ENCODE results near the gene ADH4. TPM values are rescaled to one million over a fixed set of nuclear protein-coding genes. Genes with fewer than 3 reads are reported as not detected.

The ADH4 gene
- total and polyA plus RNA-seq, 10 of the 15 experiments (the other 5 are each of a cell fraction or from before 2014, with no cell fraction given), result not detected

- TF ChIP-seq RELB (IDR thresholded peaks at IDR 0.05; ENCODE audit: low read depth) (no peak), CTCF (IDR thresholded peaks at IDR 0.05 in 2 of 3, conservative IDR thresholded peaks at IDR 0.05 in 1 of 3; ENCODE audit: control insufficient read depth in 2 of 3, extremely low read depth in 1 of 3, insufficient read depth in 1 of 3, low read depth in 3 of 3, low read length in 3 of 3) (no peak), RB1 (IDR thresholded peaks at IDR 0.05; ENCODE audit: borderline replicate concordance) (no peak)
Observed at GRCh38 chr4:99076292-99076976, 67.7 kb downstream of the ADH4 start (continued).

- ChIA-PET CTCF (interaction anchor here (0.6 kb wide), 1 partner anchor 849 kb away, joined by 4 read pairs; no protein-coding TSS in a partner anchor), RAD21 (ENCODE audit: unreplicated experiment) (no interaction called here), SMC1A (ENCODE audit: uncharacterized antibody, unreplicated experiment) (interaction anchor here (0.7 kb wide), 1 partner anchor 196 kb away, joined by 3 read pairs; no protein-coding TSS in a partner anchor), POLR2A (interaction anchor here (0.5 to 1.1 kb wide), 3 partner anchors 13 to 885 kb away, joined by 3 to 4 read pairs (median 4); partner anchors contain the start of gene ADH5)
- no peaks in the 10 kb centered on the region for H3K9me3 ChIP-seq (replicated peaks; ENCODE audit: control insufficient read depth, insufficient read depth, low read length)
- FAIRE-seq (no peak), DNase-seq (ENCODE audit: low read depth, low spot score) (no peak), ATAC-seq (no peak)
- intact Hi-C loops (cut with micrococcal nuclease; ENCODE audit: unreplicated experiment) (no loop called here), in situ Hi-C loops (cut with MboI) (loop anchor here (25.0 kb wide), 1 partner anchor 862 kb away; the partner anchor contains the start of gene DNAJB14)
- H3K4me1 ChIP-seq (ENCODE audit: control insufficient read depth, insufficient read depth, low read length), result no peaks in the 10 kb centered on the region
- BruUV-seq (replicated peaks), result no TSS peak
- H3K27me3 ChIP-seq (replicated peaks in 1 of 2; ENCODE audit: control insufficient read depth in 2 of 2, insufficient read depth in 2 of 2, low read length in 1 of 2), result no peaks in the 10 kb centered on the region
- 95% methylated on average over 7 of the region's 7 CpGs for WGBS (ENCODE audit: insufficient coverage, insufficient replicate concordance, low lambda C conversion rate, missing lambda C conversion rate)
- no peak overlapping the region for H3K9ac ChIP-seq (ENCODE audit: control insufficient read depth, insufficient read depth, low read length)
- no peak overlapping the region for H3K4me3 ChIP-seq
- H4K20me1 ChIP-seq (ENCODE audit: control insufficient read depth, insufficient read depth), result no peaks in the 10 kb centered on the region
- H3K27ac ChIP-seq (ENCODE audit: control insufficient read depth, insufficient read depth), result no peak overlapping the region
- no peaks in the 10 kb centered on the region for H3K79me2 ChIP-seq (ENCODE audit: control insufficient read depth, insufficient read depth, low read length)
- no peak overlapping the region for H3K4me2 ChIP-seq (ENCODE audit: control insufficient read depth, insufficient read depth)
- no peak overlapping the region for H2AFZ ChIP-seq (ENCODE audit: control insufficient read depth, low read depth, low read length)
- peaks cover 0 to 26% of the 10 kb centered on the region in 2 experiments; a peak in 2 of 4 replicates for H3K36me3 ChIP-seq (ENCODE audit: control insufficient read depth in 2 of 2, insufficient read depth in 2 of 2, low read length in 1 of 2)
- no peak for TF ChIP-seq TARDBP (IDR thresholded peaks at IDR 0.05; ENCODE audit: borderline replicate concordance)
- TF ChIP-seq ATF3 (IDR thresholded peaks at IDR 0.05; ENCODE audit: borderline replicate concordance, extremely low read depth, low read depth, low read length), result no peak
- TF ChIP-seq YBX1 (IDR thresholded peaks at IDR 0.05), result no peak
- TF ChIP-seq HDAC6 (IDR thresholded peaks at IDR 0.05; ENCODE audit: unreplicated experiment), result no peak
- no peak for TF ChIP-seq ZNF687 (IDR thresholded peaks at IDR 0.05)
- TF ChIP-seq BRCA1 (IDR thresholded peaks at IDR 0.05; ENCODE audit: low read depth, low read length), result no peak
Observed at GRCh38 chr4:99074816-99075215, 69.3 kb downstream of the ADH4 start.
